COLO668 (cell line): ENCODE measurements around the gene PRKAG1.

Source experiments
- DNase-seq: peaks from one replicate; lab custom pipeline; 2025; ENCODE audit not compliant: unreplicated experiment; lab: John Stamatoyannopoulos, UW

Gene PRKAG1

DNA sequence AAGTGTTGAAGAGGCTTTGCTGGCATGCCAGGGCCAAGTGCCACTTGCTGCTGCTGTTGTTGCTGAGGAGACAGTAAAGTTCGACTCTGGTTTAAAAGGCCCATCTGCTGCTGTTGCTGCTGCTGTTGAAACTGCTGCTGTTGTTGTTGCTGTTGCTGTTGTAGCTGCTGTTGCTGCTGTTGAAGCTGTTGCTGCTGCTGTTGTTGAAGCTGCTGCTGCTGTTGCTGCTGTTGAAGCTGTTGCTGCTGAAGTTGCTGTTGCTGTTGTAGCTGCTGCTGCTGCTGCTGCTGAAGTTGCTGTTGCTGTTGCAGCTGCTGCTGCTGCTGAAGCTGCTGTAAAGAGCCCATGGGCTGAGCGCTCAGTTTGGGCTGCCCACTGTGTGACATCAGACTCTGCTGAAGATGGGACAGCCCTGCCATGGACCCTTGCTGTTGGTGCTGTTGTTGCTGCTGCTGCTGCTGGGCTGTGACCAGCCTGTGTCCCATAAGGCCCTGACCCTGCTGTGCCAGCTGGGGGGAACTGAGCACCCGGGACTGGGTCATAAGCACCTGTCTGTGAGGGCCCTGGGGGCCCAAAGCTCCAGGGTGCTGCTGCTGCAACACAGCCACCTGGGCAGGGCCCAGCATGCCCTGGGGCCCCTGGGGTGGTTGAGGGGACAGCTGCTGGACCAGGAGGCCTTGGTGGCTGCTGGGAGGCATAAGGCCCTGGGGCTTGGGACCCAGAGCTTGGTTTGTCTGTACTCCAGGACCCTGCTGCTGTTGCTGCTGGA, 14.3 kb upstream of the PRKAG1 start:
- DNase-seq, result no peak

DNA sequence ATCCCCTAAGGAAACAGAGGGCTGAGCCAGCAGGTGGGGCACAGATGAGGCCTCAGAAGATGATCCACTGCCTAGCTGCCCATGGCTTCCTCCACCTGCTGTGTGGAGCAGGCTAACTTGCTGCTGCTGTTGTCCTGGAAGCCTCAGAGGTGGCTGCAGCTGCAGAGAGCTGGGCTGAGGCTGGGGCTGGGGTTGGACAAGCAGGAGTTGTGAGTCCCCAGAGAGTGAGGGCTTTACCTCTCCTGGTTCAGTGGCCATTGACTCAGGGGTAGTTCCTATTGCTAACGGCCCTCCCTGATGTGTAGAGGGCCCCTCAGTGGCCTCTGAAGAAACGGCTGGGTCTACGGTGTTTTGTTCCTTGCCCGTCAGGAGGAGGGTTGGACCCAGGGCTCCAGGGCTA, 13.7 kb upstream of the PRKAG1 start:
- DNase-seq, result no peak

DNA sequence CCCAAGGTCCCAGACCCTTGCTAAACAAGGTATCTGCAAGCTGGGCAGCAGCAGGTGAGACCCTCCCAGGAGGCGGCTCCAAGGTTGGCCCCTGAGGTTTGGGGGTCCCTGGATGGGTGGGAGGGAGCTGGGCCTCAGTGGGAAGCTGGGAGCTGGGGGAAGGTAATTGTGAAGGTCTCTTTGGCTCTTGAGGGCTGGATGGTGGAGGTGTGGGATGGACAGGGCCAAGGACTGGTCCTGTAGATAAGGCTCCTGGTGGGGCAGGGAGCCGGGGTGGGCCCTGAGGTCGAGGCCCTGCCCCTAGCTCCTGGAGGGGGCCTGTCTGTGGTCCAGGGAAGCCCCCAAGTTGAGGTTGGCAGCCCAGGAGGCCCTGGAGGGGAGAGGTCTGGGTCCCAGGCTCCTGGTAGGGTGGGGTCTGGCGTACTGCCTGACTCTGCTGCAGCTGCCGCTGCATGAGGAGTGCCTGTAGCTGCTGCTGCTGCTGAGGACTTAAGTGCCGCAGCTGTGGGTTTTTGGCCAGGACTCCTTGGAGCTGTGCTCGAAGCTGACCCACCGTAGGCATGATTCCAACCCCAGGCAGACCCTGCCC, 13.1 kb upstream of the PRKAG1 start:
- no peak for DNase-seq

DNA sequence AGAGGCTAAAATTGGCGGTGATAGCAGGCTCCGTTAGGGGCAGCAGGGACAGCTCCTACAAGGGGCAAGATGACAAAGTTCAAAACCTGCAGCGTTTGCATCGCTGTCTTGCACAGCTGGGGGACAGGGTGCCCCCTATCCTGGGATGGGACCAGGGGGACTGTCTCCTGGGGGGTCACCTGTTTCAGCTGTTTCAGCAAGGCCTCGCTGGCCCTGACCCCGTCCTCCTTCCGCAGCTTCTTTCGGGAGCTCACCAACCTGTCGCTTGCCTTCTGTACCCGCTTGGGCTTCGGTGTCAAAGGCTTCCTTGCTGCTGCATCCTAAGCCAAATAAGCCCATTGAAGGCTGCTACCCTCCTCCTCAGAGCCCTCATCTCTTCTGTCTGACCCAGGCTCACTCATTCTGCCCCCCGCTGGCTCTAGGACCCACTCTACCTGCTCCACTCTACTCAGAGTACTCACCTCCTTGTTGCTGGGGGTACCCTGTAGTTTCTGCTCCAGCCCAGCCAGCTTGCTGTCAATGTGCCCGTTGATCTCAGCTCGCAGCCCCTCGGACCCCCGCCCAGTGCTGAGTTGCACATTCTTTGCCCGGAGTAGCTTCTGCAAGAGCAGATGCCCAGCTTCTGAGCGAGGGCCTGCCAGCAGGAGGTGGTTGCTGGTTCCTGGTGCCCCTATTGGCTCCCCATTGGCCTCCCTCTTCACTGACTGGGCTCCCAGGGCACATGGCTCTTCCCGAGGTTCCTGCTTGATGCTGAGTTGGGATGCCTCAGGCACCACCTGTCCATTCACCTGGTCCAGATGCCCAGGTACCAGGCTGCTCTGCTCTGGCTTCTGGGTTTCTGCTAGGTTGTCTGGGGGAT, 12.4 kb upstream of the PRKAG1 start:
- no peak for DNase-seq

DNA sequence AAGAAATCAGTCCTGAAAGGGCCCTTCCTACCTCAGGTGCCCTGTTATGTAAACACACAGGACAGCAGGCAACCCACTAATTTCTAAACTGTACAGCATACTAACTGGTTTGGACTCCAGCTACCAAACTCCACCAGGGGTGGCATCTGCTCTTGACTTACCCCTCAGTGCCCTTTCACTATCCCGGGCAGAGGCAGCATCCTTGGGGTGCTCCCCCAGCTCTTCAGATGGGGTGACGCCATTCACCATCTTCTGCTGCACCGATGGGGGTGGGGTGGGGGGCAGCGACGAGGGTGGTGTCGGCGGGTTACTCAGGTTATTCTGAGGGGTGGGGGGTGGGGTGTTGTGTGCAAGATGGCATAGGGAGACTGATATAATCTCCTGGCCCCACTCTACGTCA, 11.5 kb upstream of the PRKAG1 start:
- DNase-seq, result no peak

DNA sequence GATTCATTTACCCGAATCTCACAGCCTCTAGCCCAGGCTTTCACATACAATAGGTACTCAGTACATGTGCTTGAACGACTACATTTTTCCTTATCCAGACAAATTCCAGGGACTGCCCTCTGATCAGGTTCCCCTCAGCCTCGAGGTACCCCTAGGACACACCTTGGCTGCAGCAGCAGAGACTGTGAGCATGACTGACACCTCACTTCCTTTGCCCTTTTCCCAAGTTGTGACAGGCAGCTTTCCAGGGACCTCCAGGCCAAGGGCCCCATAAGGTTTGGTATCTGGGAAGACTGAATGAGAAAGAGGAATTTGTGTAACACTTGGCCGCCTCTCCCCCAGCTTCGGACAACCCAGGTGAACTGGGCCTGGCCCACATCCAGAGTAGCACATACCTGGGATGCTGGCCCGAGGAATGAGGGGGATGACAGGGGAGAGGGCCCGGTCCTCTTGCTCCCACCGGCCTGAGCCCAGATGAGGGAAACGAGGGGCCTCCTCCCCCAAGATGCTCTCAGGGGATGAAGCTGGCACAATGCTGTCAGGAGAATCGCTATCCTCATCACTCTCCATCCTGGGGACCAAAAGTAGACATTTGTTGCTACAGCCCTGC, 10.2 kb upstream of the PRKAG1 start:
- no peak for DNase-seq

DNA sequence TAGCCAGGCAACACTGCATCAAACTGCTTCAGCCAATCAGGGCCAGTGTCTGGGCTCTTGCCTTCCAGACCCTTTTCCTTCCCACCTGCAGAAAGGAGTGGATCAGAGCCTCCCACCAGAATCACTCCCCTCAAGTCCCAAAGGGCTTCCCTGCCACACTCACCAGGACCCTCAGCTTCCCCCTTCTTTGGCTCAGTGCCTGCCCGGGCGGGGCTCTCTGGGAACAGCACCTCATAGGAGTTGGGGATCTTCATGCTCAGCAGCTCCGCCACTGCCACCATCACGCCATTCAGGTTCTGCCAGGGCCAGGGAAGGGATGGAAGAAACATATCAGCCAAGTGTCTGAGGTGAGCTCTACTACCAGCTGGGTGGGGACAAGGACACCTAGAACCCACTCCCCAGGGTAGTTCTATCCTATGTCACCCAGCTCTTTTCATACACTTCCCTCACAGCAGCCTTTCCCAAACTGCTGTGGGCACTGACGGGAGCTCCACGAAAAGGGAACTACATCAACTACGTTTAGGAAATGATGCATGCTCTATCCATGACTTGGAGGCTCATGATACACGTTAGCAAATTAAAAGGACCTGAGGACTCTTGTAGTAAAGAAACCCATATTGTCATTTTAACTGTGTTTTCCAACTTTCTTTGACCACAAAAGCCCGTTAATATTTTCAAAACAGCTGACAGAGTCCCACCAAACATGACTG, 9.4 kb upstream of the PRKAG1 start:
- no peak for DNase-seq

DNA sequence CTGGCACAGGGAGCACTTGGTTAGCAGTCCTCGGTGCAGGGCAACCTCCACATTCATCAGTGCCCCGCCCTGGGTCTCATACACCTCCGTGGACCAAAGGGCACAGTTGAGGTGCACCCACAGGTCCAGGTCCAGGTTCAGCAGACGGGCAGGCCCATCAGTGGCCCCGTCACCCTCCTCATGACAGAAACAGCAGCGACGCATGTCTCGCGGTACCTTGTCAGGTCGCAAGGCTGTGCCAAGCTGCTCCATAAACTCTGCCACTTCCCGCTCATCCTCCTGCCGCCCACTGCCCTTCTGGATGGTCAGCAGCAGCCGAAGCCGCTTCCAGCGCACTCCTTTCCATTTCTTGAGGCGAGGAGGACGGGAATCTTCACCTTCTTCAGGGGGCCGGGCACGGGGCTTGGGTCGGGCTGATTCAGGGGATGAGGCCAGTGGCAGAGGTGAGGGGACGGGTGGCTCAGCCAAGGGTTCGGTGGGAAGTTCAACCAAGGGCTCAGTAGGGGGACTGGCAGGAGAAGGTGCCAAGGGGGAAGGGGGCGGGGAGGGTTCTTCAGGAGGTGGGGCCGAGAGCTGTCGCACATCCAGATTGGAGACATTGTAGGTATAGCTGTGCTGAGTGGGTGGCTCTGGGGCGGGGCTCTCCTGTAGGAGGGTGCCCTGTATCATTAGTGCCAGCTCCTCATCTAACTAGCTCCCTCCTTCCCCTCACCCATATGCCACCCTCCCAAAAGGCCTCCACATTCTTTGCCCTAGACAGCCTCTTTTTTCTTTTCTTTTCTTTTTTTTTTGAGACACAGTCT, 8.3 kb upstream of the PRKAG1 start:
- no peak for DNase-seq

DNA sequence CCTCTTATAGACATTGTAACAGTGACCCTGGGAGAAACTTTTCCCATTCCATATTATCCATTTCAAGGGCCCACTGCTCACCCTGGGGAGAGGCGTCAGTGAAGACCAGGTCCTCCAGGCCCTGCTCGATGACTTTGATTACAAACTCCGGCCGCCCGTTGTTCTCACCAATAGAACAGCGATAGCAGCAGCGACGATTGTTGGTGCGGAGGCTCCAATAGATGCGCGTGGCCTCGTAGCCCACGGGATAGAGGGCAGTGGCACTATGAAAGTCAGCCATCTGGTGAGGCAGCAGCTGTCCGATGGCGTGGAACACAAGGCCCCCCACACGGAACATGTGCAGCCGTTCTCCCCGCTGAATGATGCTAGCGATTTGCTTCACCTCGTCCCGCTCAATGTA, 7.5 kb upstream of the PRKAG1 start:
- DNase-seq, result no peak

DNA sequence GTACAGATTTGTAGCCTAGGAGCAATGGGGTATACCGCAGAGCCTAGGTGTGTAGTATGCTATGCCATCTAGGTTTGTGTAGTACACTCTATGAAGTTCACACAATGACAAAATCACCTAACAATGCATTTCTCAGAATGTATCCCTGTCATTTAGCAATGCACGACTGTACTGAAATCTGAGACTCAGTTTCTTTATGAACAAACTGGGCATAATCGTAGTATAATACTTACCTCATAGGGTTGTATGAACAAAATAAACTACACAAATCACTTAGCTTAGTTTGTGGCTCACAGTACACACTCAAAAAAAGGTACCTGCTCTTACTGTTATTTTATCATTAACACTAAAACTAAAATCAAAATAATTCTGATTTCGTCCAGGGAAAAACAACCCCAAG, 6.9 kb upstream of the PRKAG1 start:
- DNase-seq, result no peak

DNA sequence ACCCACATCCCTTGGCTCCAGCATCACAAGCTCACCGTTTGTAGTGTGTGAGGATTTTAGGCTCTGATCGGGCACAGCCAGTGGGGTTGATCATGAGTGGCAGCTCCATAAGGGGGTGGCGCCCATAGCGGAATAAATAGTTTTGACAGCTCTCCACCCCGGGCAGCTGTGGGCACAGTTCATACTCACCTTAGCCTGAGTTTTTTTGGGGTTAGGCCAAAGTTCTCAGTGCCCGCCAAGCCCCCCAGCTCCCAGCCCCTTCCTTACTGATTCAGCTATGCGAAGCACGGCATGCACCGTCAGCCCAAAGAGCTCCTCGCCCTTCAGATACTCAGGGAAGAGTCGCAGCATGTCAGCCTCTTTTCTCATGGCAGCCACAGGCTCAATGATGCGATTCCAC, 6.0 kb upstream of the PRKAG1 start:
- no peak for DNase-seq

DNA sequence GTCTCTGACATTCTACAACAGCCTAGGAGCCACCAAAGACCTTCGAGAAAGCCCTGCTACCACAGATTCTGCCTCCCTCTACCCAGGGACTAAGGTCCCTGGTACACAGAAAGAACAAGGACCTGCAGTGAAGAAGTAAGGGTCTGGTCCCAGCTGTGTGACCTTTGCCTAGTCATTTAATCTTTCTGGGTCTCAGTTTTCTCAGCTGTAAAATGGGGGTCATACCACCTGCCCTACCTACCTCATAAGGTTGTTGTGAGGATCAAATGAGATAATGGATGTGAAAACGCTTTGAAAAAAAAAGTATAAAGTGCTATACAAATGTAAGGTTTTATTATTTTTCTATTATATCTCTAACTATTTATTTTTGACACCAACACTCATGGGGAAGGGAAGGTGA, 5.2 kb upstream of the PRKAG1 start:
- DNase-seq, result no peak

DNA sequence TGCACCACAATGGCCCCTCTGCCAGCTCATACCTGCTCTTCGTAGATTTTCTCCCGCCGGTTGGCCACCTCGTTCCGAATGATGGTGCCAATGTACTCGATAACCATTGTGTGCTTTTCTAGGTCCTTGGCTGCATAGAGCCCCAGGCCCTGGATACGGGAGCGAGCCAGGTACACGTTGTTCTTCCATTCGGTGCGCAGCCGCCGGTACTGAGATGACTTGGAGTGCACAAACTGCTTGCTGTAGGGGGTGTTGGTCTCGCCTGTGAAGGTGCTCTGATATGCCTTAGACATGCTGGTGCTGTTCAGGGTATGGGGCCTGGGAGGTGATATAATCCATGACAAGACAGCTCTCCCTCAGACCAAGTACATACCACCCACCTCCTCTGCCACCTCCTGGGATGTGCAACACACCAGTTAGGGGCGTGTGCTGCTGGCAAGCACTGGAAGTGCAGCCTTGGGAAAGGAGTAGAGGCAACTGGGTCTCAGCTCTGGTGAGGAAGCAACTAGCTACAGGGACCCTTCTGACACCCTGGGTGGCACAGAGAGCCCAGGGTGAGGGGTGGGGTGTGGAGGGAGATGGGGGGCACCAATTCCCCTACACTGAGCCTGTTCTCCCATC, 4.1 kb upstream of the PRKAG1 start:
- no peak for DNase-seq

DNA sequence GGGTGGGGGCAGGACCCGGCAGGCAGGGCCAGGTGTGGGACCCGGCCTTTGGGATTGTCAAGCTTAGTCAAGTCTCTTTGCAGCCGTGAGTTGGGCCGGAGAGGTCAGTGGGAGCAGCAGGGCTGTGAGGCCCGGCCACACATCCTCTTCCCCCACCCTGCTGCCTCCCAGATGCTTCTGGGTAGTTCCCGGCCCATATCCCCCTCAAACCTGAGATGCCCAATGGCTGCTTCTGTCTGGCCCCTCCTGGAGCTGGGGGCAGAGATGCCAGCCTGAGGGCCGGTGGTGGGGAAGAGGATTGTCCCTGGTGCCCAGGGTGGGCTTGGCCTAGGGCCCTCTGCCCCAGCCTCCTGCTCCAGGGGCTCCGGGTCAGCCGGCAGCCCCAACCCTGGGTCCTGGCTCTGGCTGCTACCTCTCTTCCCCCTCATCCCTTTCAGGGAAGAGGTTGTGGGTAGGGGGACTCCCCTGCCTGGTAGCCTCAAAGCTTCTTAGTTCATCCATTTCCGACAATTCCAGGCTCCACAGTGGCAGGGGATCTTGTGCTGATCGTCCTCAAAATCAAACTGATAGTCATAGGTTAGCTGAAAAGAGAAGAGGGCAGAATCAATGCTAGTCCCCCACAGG, 2.8 kb upstream of the PRKAG1 start:
- no peak for DNase-seq

DNA sequence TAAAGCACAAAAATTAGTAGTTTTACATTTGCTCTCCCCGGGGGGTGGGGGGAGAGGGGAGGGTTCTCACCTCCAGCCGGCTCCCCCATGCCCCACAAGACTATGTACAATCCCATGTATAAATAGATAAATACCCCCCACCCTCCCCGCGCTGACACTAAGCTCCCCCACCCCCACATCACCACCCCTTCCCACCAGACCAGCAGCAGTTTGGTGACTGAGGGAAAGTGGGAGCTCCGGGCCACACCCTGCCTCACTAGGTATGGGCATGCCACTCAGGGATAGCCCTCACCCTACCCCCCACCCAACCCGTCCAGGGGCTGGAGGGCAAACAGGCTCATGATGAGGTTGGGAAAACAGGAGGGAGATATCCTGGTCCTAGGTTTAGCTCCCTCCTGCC, 1.9 kb upstream of the PRKAG1 start:
- DNase-seq, result no peak

DNA sequence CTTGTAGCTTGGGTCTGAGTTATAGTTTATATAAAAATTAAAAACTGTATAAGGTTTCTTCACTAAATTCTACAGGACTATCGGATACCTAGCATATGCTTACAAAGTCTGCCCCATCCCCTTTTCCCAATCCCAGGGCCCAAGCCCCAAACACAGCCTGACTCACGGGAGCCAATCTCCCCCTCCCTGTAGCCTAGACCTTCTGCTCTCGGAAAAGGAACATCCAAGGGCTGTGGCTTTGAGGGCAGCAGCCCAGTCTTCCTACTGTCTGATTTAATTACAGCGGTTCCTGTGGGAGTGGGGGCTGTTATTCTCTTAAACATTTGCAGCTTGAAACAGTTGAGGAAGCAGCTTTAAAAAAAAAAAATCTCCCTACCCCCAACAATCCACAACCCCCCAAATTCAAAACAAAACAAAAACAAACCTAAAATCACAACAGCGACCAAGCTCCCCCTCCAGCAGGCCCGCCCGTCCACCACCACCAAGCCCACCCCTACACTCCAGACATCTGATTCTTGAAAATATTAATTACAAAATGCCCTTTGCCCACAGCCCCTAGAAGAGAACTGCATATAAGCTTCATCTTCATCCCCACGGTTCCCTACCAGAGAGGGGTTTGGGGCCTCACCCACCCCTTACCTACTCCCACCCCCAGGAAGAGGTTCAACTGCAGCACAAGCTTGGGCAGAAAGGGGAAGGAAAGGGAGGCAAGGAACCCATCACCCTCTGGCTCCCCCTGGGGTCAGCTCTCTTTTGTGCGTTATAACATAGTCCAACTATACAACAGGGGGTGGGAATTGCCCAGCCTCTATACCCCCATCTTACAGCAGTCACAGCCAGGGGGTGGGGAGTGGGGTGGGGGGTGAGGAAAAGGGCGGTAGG, 1.1 kb upstream of the PRKAG1 start:
- peak; percentile 19 for DNase-seq

DNA sequence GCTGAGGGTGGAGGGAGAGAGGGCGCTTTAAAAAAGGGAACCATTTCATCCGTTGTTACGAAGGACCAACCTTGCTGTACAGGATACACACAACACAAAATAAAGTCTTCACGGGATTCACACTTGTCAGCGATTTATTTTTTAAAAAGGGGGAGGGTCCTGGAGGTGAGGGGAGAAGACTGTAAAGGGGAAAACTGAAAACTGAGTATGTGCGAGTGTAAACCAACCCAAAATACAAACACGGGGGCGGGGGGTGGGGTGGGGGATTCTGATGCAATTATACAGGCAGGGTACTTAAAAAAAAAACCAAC, 499 bp upstream of the PRKAG1 start:
- DNase-seq, result no peak

DNA sequence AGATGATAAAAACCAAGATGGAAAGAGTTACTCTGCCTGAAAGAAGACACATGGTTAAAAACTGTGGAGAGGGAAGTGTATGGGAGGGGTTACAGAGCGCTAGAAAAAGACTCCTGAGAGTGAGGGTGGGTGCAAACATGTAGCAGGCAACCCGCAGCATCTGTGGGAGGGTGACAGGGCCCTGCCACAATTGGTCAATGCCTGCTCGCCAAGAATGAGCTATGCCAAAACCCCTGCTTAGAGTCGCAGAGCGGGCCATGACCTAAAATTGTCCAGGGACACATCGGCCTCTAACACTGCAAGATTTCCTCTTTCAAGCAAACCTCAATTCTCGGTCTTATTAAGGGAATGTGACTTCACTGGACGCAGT, 700 bp downstream of the PRKAG1 start:
- DNase-seq, result no peak

DNA sequence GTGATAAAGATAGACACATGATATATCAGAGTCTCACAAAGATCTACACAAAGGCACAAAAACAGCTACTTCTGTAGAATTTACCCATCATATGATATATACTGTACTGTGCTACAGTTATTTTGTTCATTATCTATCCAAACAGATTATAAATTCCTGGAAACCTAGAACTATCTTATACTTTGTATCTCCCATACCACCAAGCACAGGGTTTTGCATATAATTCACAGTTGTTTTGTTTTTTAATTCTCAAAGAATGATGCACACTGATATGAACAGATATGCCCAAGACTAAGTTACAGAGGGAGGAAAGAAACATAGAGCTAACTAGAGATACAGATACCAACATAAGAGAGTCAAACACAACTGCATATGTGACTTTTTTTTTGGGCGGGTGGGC, 3.4 kb downstream of the PRKAG1 start:
- no peak for DNase-seq
